ENCODE results near the gene BABAM2.

Gene BABAM2

GRCh38 chr2:28356095-28356911 lies 465.8 kb downstream of the BABAM2 start:
- no peaks in the 10 kb centered on the region for H4K20me1 ChIP-seq (ENCODE audit: low read depth, low read length)
- no peaks in the 10 kb centered on the region for H3K9me2 ChIP-seq (replicated peaks; ENCODE audit: insufficient read depth, low read length)
- H3K4me3 ChIP-seq (ENCODE audit: insufficient read depth, low read length, poor library complexity, severe bottlenecking): no peak overlapping the region
- no peaks in the 10 kb centered on the region for H3K79me2 ChIP-seq (ENCODE audit: insufficient read depth, low read length)
- no peaks in the 10 kb centered on the region for H3K9me3 ChIP-seq (ENCODE audit: insufficient read depth, low read length)
- no peaks in the 10 kb centered on the region for H3F3A ChIP-seq (ENCODE audit: insufficient read depth)
- no peak overlapping the region for H3K4me2 ChIP-seq (ENCODE audit: low read depth, low read length, poor library complexity, severe bottlenecking)
- TF ChIP-seq, protein P1, sequence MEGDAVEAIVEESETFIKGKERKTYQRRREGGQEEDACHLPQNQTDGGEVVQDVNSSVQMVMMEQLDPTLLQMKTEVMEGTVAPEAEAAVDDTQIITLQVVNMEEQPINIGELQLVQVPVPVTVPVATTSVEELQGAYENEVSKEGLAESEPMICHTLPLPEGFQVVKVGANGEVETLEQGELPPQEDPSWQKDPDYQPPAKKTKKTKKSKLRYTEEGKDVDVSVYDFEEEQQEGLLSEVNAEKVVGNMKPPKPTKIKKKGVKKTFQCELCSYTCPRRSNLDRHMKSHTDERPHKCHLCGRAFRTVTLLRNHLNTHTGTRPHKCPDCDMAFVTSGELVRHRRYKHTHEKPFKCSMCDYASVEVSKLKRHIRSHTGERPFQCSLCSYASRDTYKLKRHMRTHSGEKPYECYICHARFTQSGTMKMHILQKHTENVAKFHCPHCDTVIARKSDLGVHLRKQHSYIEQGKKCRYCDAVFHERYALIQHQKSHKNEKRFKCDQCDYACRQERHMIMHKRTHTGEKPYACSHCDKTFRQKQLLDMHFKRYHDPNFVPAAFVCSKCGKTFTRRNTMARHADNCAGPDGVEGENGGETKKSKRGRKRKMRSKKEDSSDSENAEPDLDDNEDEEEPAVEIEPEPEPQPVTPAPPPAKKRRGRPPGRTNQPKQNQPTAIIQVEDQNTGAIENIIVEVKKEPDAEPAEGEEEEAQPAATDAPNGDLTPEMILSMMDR (IDR thresholded peaks at IDR 0.05; ENCODE audit: insufficient read depth, low read length, poor library complexity, severe bottlenecking): no peak
- no peak for TF ChIP-seq EZH2phosphoT487 (conservative IDR thresholded peaks at IDR 0.05; ENCODE audit: low read length)
- no peak overlapping the region for H3K27ac ChIP-seq (ENCODE audit: low read depth, low read length)
- H3K36me3 ChIP-seq (ENCODE audit: low read length): no peaks in the 10 kb centered on the region
- H3K27me3 ChIP-seq (ENCODE audit: low read length): no peaks in the 10 kb centered on the region
- H2AFZ ChIP-seq (ENCODE audit: low read depth, low read length, severe bottlenecking): no peak overlapping the region
- H3K9ac ChIP-seq (ENCODE audit: low read length): no peak overlapping the region

GRCh38 chr2:28357055-28357454 lies 466.5 kb downstream of the BABAM2 start:
- Histone ChIP-seq H3K27ac (ENCODE audit: low read depth, low read length) (no peak overlapping the region), H2AFZ (ENCODE audit: low read depth, low read length, severe bottlenecking) (no peak overlapping the region), H3K9ac (ENCODE audit: low read length) (no peak overlapping the region), H3K27me3 (ENCODE audit: low read length) (no peaks in the 10 kb centered on the region), H4K20me1 (ENCODE audit: low read depth, low read length) (no peaks in the 10 kb centered on the region), H3K9me3 (ENCODE audit: insufficient read depth, low read length) (no peaks in the 10 kb centered on the region), H3F3A (ENCODE audit: insufficient read depth) (no peaks in the 10 kb centered on the region), H3K36me3 (ENCODE audit: low read length) (no peaks in the 10 kb centered on the region), H3K4me3 (ENCODE audit: insufficient read depth, low read length, poor library complexity, severe bottlenecking) (no peak overlapping the region), H3K79me2 (ENCODE audit: insufficient read depth, low read length) (no peaks in the 10 kb centered on the region), H3K4me2 (ENCODE audit: low read depth, low read length, poor library complexity, severe bottlenecking) (no peak overlapping the region), H3K9me2 (replicated peaks; ENCODE audit: insufficient read depth, low read length) (no peaks in the 10 kb centered on the region)
- TF ChIP-seq EZH2phosphoT487 (conservative IDR thresholded peaks at IDR 0.05; ENCODE audit: low read length): no peak
- TF ChIP-seq, protein P1 (IDR thresholded peaks at IDR 0.05; ENCODE audit: insufficient read depth, low read length, poor library complexity, severe bottlenecking): no peak

- no peak overlapping the region for H3K4me2 ChIP-seq (ENCODE audit: low read depth, low read length, poor library complexity, severe bottlenecking)
- H3F3A ChIP-seq (ENCODE audit: insufficient read depth): no peaks in the 10 kb centered on the region
- no peak overlapping the region for H3K4me3 ChIP-seq (ENCODE audit: insufficient read depth, low read length, poor library complexity, severe bottlenecking)
- no peaks in the 10 kb centered on the region for H3K9me2 ChIP-seq (replicated peaks; ENCODE audit: insufficient read depth, low read length)
- no peaks in the 10 kb centered on the region for H3K79me2 ChIP-seq (ENCODE audit: insufficient read depth, low read length)
- no peaks in the 10 kb centered on the region for H3K27me3 ChIP-seq (ENCODE audit: low read length)
- no peaks in the 10 kb centered on the region for H4K20me1 ChIP-seq (ENCODE audit: low read depth, low read length)
- H3K36me3 ChIP-seq (ENCODE audit: low read length): no peaks in the 10 kb centered on the region
- TF ChIP-seq EZH2phosphoT487 (conservative IDR thresholded peaks at IDR 0.05; ENCODE audit: low read length): no peak
- TF ChIP-seq, protein P1 (IDR thresholded peaks at IDR 0.05; ENCODE audit: insufficient read depth, low read length, poor library complexity, severe bottlenecking): no peak
- no peak overlapping the region for H2AFZ ChIP-seq (ENCODE audit: low read depth, low read length, severe bottlenecking)
- H3K27ac ChIP-seq (ENCODE audit: low read depth, low read length): no peak overlapping the region
- H3K9ac ChIP-seq (ENCODE audit: low read length): no peak overlapping the region
- H3K9me3 ChIP-seq (ENCODE audit: insufficient read depth, low read length): no peaks in the 10 kb centered on the region
Observed at GRCh38 chr2:28357948-28358667, 467.6 kb downstream of the BABAM2 start.

Data from SU-DHL-6 (cell line).